Heart right ventricle (tissue), 16 donors: ENCODE results near the gene LUC7L. TPM values are rescaled to one million over a fixed set of nuclear protein-coding genes. Genes with fewer than 3 reads are reported as not detected.
"Not testable (repeated sequence)": the region's sequence is repeated elsewhere in the genome, so short reads cannot be mapped to it uniquely, and the experiment has no call there.

Source experiments
- ATAC-seq, 8 donors: fragments of 200-7000 bp; cut with Tn5 transposase; one replicate each; pipeline ENCODE4 v1.9.1; 2020; ENCODE audit warnings: mild to moderate bottlenecking in 8 of 8, moderate library complexity in 8 of 8, moderate number of reproducible peaks in 1 of 8
- DNase-seq, 2 donors: peaks; one replicate each; pipeline ENCODE4 v3.0.0-alpha.2; 2020
- H3K27ac ChIP-seq, 10 donors: fragments of 200-600 bp; sonication (generic) in 2 of 10; one replicate each; pipeline versions ENCODE4 v1.5.0 to v1.8.0; 2020 to 2022; ENCODE audit warnings: mild to moderate bottlenecking in 3 of 10
- H3K27me3 ChIP-seq, 7 donors: fragments of 200-600 bp; one replicate each; pipeline ENCODE4 v1.8.0; 2021 to 2022; ENCODE audit warnings: mild to moderate bottlenecking in 2 of 7
- H3K36me3 ChIP-seq, 9 donors: fragments of 200-600 bp; sonication (generic) in 1 of 9; one replicate each; pipeline versions ENCODE4 v1.5.0 to v1.8.0; 2020 to 2022; ENCODE audit warnings: mild to moderate bottlenecking in 2 of 9
- H3K4me1 ChIP-seq, 9 donors: fragments of 200-600 bp; sonication (generic) in 1 of 9; one replicate each; pipeline versions ENCODE4 v1.5.0 to v1.8.0; 2020 to 2022; ENCODE audit warnings: mild to moderate bottlenecking in 4 of 9
- H3K4me3 ChIP-seq, 10 donors: fragments of 200-600 bp; sonication (generic) in 2 of 10; one replicate each; pipeline versions ENCODE4 v1.5.0 to v1.8.0; 2020 to 2022; ENCODE audit warnings: mild to moderate bottlenecking in 7 of 10, moderate library complexity in 2 of 10
- H3K9me3 ChIP-seq, 11 donors: fragments of 200-600 bp in 10 of 11; sonication (generic) in 2 of 11; one replicate each; pipeline versions ENCODE4 v1.5.0 to v1.8.0; 2013 to 2022; ENCODE audit warnings: mild to moderate bottlenecking in 2 of 11, control low read depth in 1 of 11, moderate library complexity in 1 of 11
- CTCF ChIP-seq, 9 donors: fragments of 200-600 bp; sonication (generic) in 2 of 9; IDR thresholded peaks; one replicate each; pipeline versions ENCODE4 v1.5.0 to v1.8.0; 2021 to 2022; ENCODE audit warnings: antibody characterized with exemption in 9 of 9, mild to moderate bottlenecking in 5 of 9, moderate library complexity in 1 of 9
- WGBS, 2 donors: extraction: QIAGEN DNeasy Blood & Tissue Kit; methylation state at CpG; one replicate each; pipeline ENCODE4 v1.1.7; 2013; ENCODE audit warnings: inconsistent platforms in 1 of 2; 5-methylcytosine and 5-hydroxymethylcytosine counted together
- intact Hi-C, 10 donors: fragments of 100-400 bp; cut with DNase I; formaldehyde crosslinking; loops; one replicate each; pipeline versions ENCODE4 v1.11.1 to v1.14.2; 2022
- polyA plus RNA-seq, 2 donors: library from polyadenylated mRNA; stranded (reverse); fragments of 200-250 nt; gene quantifications; one replicate each; pipeline ENCODE4 v1.2.3, GENCODE V29; 2013
- total RNA-seq, 10 donors: library from RNA; stranded (reverse); fragmentation: NEBNext Ultra II Directional in 3 of 10; extraction: Animal tissue kit (Norgen Biotek cat#: 25700) in 3 of 10; gene quantifications; one replicate each; pipeline versions ENCODE4 v1.2.1 to v1.2.4, GENCODE V29; 2021 to 2023
- donor health status: Arrhythmogenic right ventricular cardiomyopathy.
- donor health status: ischemic (EF 13 %, LVEDD 7.1; RV severe dilation, severe dysfunction).
- donor health status: healthy with polysubstance abuse.
- donor health status: DM: no; HTN: yes; CAD: no.
- donor health status: DM: no; HTN: no; CAD: no.
- donor health status: ischemic (EF 25% LVEDD 6.9; RV normal size, moderate dysfunction).
- donor health status: ischemic (EF 25% LVEDD 5.7; RV mildly dilated, moderate dysfunction).
- donor health status: healthy.
- donor health status: DM: yes; HTN: yes; CAD: no.
- donor health status: Ischemic cardiomyopathy.
- donor health status: ischemic (EF 35%, LVEDD 5.7; RV mildly dilated, moderate dysfunction).
- donor health status: nonischemic (EF 11% LVEDD 7.7; RV severe dilation, severe dysfunction).
- donor health status: DM: yes; HTN: yes; CAD: no.
- donor health status: PGD.
- donor health status: ischemic (EF 29% LVEDD 5.4; RV normal size, mild dysfunction).
- donor health status: nonischemic (EF 23%, LVEDD 6.1; RV moderate dilation, normal function).

LUC7L gene
- total and polyA plus RNA-seq, 12 donors, result 14.4 to 139 (median 20.8) TPM

GRCh38 chr16:175011-175949 lies 54.0 kb downstream of the LUC7L start:
- DNase-seq (no peak), ATAC-seq (no peak)
- intact Hi-C loops, result no loop called here
- H3K4me3 ChIP-seq, result no peak overlapping the region
- no peaks in the 10 kb centered on the region for H3K9me3 ChIP-seq
- no peaks in the 10 kb centered on the region for H3K36me3 ChIP-seq
- no peak overlapping the region for H3K27ac ChIP-seq
- no peak for TF ChIP-seq CTCF (IDR thresholded peaks at IDR 0.05)
- WGBS, 2 donors, result 21 to 25% methylated on average over 8 of the region's 8 CpGs
- H3K4me1 ChIP-seq, result peaks cover 0 to 16% (median 4%) of the 10 kb centered on the region in 9 donors
- peaks cover 17 to 80% (median 70%) of the 10 kb centered on the region in 7 donors for H3K27me3 ChIP-seq

GRCh38 chr16:173928-174769 lies 55.1 kb downstream of the LUC7L start:
- H3K9me3 ChIP-seq, DNase-seq, H3K36me3 ChIP-seq, H3K4me1 ChIP-seq, H3K4me3 ChIP-seq, H3K27ac ChIP-seq, intact Hi-C loops: not testable (repeated sequence)
- WGBS, 2 donors, result 10 to 19% methylated on average over 5 to 8 of the region's 13 CpGs
- peak in 5 of 8 donors; percentile 18 to 53 (median 22) for ATAC-seq
- H3K27me3 ChIP-seq, result peaks cover 9 to 78% (median 68%) of the 10 kb centered on the region in 7 donors

- H3K4me1 ChIP-seq, ATAC-seq, H3K27ac ChIP-seq, intact Hi-C loops, DNase-seq, H3K9me3 ChIP-seq, H3K36me3 ChIP-seq, H3K4me3 ChIP-seq: not testable (repeated sequence)
- H3K27me3 ChIP-seq, result peaks cover 17 to 78% (median 68%) of the 10 kb centered on the region in 7 donors
- WGBS, 2 donors, result 3 to 6% methylated on average over 25 to 26 of the region's 44 CpGs
Measured at GRCh38 chr16:173211-173854, 55.9 kb downstream of the LUC7L start.

- intact Hi-C loops, H3K4me1 ChIP-seq, DNase-seq, H3K36me3 ChIP-seq, H3K9me3 ChIP-seq, H3K4me3 ChIP-seq, H3K27ac ChIP-seq: not testable (repeated sequence)
- no CpG with 5 or more reads among the region's 74 CpGs for WGBS, 2 donors
- peaks cover 26 to 78% (median 68%) of the 10 kb centered on the region in 7 donors for H3K27me3 ChIP-seq
- ATAC-seq, result peak in 1 of 8 donors; percentile 14
Measured at GRCh38 chr16:172374-172941, 56.8 kb downstream of the LUC7L start, which contains the start of gene HBA2. HBA2 (plus strand) TSS chr16:172876; CDS start chr16:172913, 37 bp downstream.

GRCh38 chr16:170788-171187 lies 58.5 kb downstream of the LUC7L start:
- peaks cover 41 to 86% (median 79%) of the 10 kb centered on the region in 7 donors for H3K27me3 ChIP-seq
- TF ChIP-seq CTCF (IDR thresholded peaks at IDR 0.05), result no peak
- H3K27ac ChIP-seq, result no peak overlapping the region
- DNase-seq (no peak), ATAC-seq (no peak)
- H3K9me3 ChIP-seq, result no peaks in the 10 kb centered on the region
- H3K4me1 ChIP-seq, result peaks cover 0 to 19% (median 9%) of the 10 kb centered on the region in 9 donors
- intact Hi-C loops, result no loop called here
- H3K36me3 ChIP-seq, result no peaks in the 10 kb centered on the region
- 44 to 48% methylated on average over 1 of the region's 1 CpG for WGBS, 2 donors
- no peak overlapping the region for H3K4me3 ChIP-seq

- H3K9me3 ChIP-seq, H3K4me3 ChIP-seq, H3K36me3 ChIP-seq, H3K27ac ChIP-seq, intact Hi-C loops: not testable (repeated sequence)
- Histone ChIP-seq H3K4me1 (peaks cover 0 to 26% (median 16%) of the 10 kb centered on the region in 9 donors), H3K27me3 (peaks cover 40 to 86% (median 79%) of the 10 kb centered on the region in 7 donors)
- DNase-seq (peak in 1 of 2 donors; percentile 27), ATAC-seq (peak; percentile 31 to 68 (median 47))
- 1 to 4% methylated on average over 5 of the region's 5 CpGs for WGBS, 2 donors
Measured at GRCh38 chr16:170088-170507, 59.2 kb downstream of the LUC7L start.
